ENCODE measurements around the gene CEP112. TPM values are rescaled to one million over a fixed set of nuclear protein-coding genes. Genes with fewer than 3 reads are reported as not detected.

Gene CEP112
- polyA plus RNA-seq, 1 donor (not counting 4 experiments of a cell fraction or from before 2014, with no cell fraction given): 2.6 TPM

GRCh38 chr17:65678546-65678945, 513.4 kb downstream of the CEP112 start:
- Histone ChIP-seq H3K36me3 (ENCODE audit: control insufficient read depth in 2 of 2, extremely low read depth in 1 of 2, insufficient read depth in 2 of 2, low read length in 2 of 2) (no peaks in the 10 kb centered on the region), H3K4me2 (ENCODE audit: control insufficient read depth, extremely low read depth, insufficient read depth, low read depth, low read length) (no peak overlapping the region), H3K27me3 (ENCODE audit: control insufficient read depth, extremely low read depth, insufficient read depth, low read length) (no peaks in the 10 kb centered on the region), H3K27ac (ENCODE audit: control insufficient read depth, insufficient read depth, low read length) (no peak overlapping the region), H2AFZ (ENCODE audit: control insufficient read depth, low read length) (no peak overlapping the region), H3K9ac (ENCODE audit: control insufficient read depth, extremely low read depth, insufficient read depth, low read length) (no peak overlapping the region), H3K9me3 (ENCODE audit: control insufficient read depth, low read depth, low read length) (no peaks in the 10 kb centered on the region), H3K4me3 (ENCODE audit: control insufficient read depth in 2 of 3, extremely low read depth in 1 of 3, insufficient read depth in 2 of 3, low read depth in 1 of 3, low read length in 3 of 3) (no peak overlapping the region), H3K4me1 (ENCODE audit: control insufficient read depth, extremely low read depth, insufficient read depth, low read length) (no peaks in the 10 kb centered on the region), H3K9me1 (ENCODE audit: control insufficient read depth, extremely low read depth, insufficient read depth, low read length) (no peaks in the 10 kb centered on the region), H3K79me2 (ENCODE audit: control insufficient read depth, insufficient read depth, low read length) (no peaks in the 10 kb centered on the region), H4K20me1 (ENCODE audit: control insufficient read depth, extremely low read depth, insufficient read depth, low read length) (no peaks in the 10 kb centered on the region)
- FAIRE-seq (no peak), DNase-seq (ENCODE audit: low read depth, low spot score) (no peak)
- TF ChIP-seq CTCF (optimal IDR thresholded peaks at IDR 0.05 in 1 of 3, IDR thresholded peaks at IDR 0.05 in 1 of 3, conservative IDR thresholded peaks at IDR 0.05 in 1 of 3; ENCODE audit: extremely low read depth in 1 of 3, insufficient read depth in 2 of 3, low read length in 3 of 3) (no peak), EZH2 (IDR thresholded peaks at IDR 0.05; ENCODE audit: low read length) (no peak)
- dilution Hi-C loops (cut with MboI; ENCODE audit: extremely low pct_ligation_motif_present, low sequenced_read_pairs): no loop called here

GRCh38 chr17:65677932-65678331, 514.0 kb downstream of the CEP112 start:
- H3K9me1 ChIP-seq (ENCODE audit: control insufficient read depth, extremely low read depth, insufficient read depth, low read length): no peaks in the 10 kb centered on the region
- H3K9ac ChIP-seq (ENCODE audit: control insufficient read depth, extremely low read depth, insufficient read depth, low read length): no peak overlapping the region
- no peaks in the 10 kb centered on the region for H3K36me3 ChIP-seq (ENCODE audit: control insufficient read depth in 2 of 2, extremely low read depth in 1 of 2, insufficient read depth in 2 of 2, low read length in 2 of 2)
- no peak for FAIRE-seq
- H3K4me1 ChIP-seq (ENCODE audit: control insufficient read depth, extremely low read depth, insufficient read depth, low read length): no peaks in the 10 kb centered on the region
- dilution Hi-C loops (cut with MboI; ENCODE audit: extremely low pct_ligation_motif_present, low sequenced_read_pairs): no loop called here
- DNase-seq (ENCODE audit: low read depth, low spot score): no peak
- no peaks in the 10 kb centered on the region for H4K20me1 ChIP-seq (ENCODE audit: control insufficient read depth, extremely low read depth, insufficient read depth, low read length)
- no peaks in the 10 kb centered on the region for H3K9me3 ChIP-seq (ENCODE audit: control insufficient read depth, low read depth, low read length)
- no peak overlapping the region for H2AFZ ChIP-seq (ENCODE audit: control insufficient read depth, low read length)
- H3K27ac ChIP-seq (ENCODE audit: control insufficient read depth, insufficient read depth, low read length): no peak overlapping the region
- no peak overlapping the region for H3K4me3 ChIP-seq (ENCODE audit: control insufficient read depth in 2 of 3, extremely low read depth in 1 of 3, insufficient read depth in 2 of 3, low read depth in 1 of 3, low read length in 3 of 3)
- TF ChIP-seq EZH2 (IDR thresholded peaks at IDR 0.05; ENCODE audit: low read length): no peak
- TF ChIP-seq CTCF (optimal IDR thresholded peaks at IDR 0.05 in 1 of 3, IDR thresholded peaks at IDR 0.05 in 1 of 3, conservative IDR thresholded peaks at IDR 0.05 in 1 of 3; ENCODE audit: extremely low read depth in 1 of 3, insufficient read depth in 2 of 3, low read length in 3 of 3): no peak
- no peaks in the 10 kb centered on the region for H3K27me3 ChIP-seq (ENCODE audit: control insufficient read depth, extremely low read depth, insufficient read depth, low read length)
- no peaks in the 10 kb centered on the region for H3K79me2 ChIP-seq (ENCODE audit: control insufficient read depth, insufficient read depth, low read length)
- H3K4me2 ChIP-seq (ENCODE audit: control insufficient read depth, extremely low read depth, insufficient read depth, low read depth, low read length): no peak overlapping the region

Measured in keratinocyte (primary cell).